HEK293 (cell line): Measurements from ENCODE around the gene CDK3.

Experiments
- CTCF ChIA-PET: fragments of 350-600 bp; formaldehyde crosslinking; extraction: SDS; loops from one replicate; lab custom pipeline; 2021; ENCODE audit warnings: antibody characterized with exemption; lab: Yijun Ruan, JAX
- POLR2A ChIA-PET: fragments of 300-600 bp; formaldehyde crosslinking; extraction: SDS; loops from one replicate; lab custom pipeline; 2020; ENCODE audit warnings: antibody characterized with exemption, inconsistent platforms; lab: Yijun Ruan, JAX
- H3K27ac ChIP-seq: fragments of 200-500 bp; sonication (Bioruptor generic); 2 replicates; pipeline ENCODE4 v1.5.1; 2014; ENCODE audit warnings: low read depth, low read length, control low read depth, inconsistent platforms; ENCODE audit errors: extremely low read depth
- H3K36me3 ChIP-seq, 2 experiments: fragments of 200-500 bp in 1 of 2; sonication (Bioruptor generic) in 1 of 2; 1 replicate in 1 of 2; 2 replicates in 1 of 2; pipeline ENCODE4 v1.5.1; 2014 to 2017; ENCODE audit warnings: inconsistent platforms in 2 of 2, low read length in 2 of 2; ENCODE audit not compliant: control insufficient read depth in 2 of 2, insufficient read depth in 1 of 2
- H3K4me1 ChIP-seq: fragments of 200-500 bp; sonication (Bioruptor generic); 2 replicates; pipeline ENCODE4 v1.5.1; 2014; ENCODE audit warnings: mild to moderate bottlenecking, low read length, inconsistent platforms; ENCODE audit not compliant: control insufficient read depth, insufficient read depth
- H3K4me3 ChIP-seq: 2 replicates; pipeline ENCODE4 v1.5.1; 2011; ENCODE audit warnings: low read depth, mild to moderate bottlenecking, control low read depth, low read length, moderate library complexity
- H3K9me3 ChIP-seq: fragments of 200-500 bp; sonication (Bioruptor generic); 2 replicates; pipeline ENCODE4 v1.5.1; 2014; ENCODE audit warnings: low read depth, low read length, inconsistent platforms; ENCODE audit not compliant: control insufficient read depth, insufficient read depth
- EGR2 ChIP-seq: fragments of 450-650 bp; formaldehyde crosslinking; IDR thresholded peaks from 2 replicates; pipeline ENCODE4 v1.5.1; 2016; ENCODE audit warnings: low read depth, missing biosample characterization, missing genetic modification characterization
- GLI2 ChIP-seq: fragments of 450-650 bp; formaldehyde crosslinking; IDR thresholded peaks from 2 replicates; pipeline ENCODE4; 2017; ENCODE audit warnings: missing biosample characterization, missing genetic modification characterization, low read depth, borderline replicate concordance
- KLF9 ChIP-seq: fragments of 450-650 bp; formaldehyde crosslinking; IDR thresholded peaks from 2 replicates; pipeline ENCODE4 v1.5.1; 2016; ENCODE audit warnings: missing biosample characterization, missing genetic modification characterization, low read depth
- PRDM1 ChIP-seq: fragments of 450-650 bp; formaldehyde crosslinking; IDR thresholded peaks from 2 replicates; pipeline ENCODE4; 2016; ENCODE audit warnings: missing biosample characterization, missing genetic modification characterization
- SCRT1 ChIP-seq: fragments of 450-650 bp; formaldehyde crosslinking; IDR thresholded peaks from 2 replicates; pipeline ENCODE4 v1.5.1; 2016; ENCODE audit warnings: missing biosample characterization, missing genetic modification characterization, borderline replicate concordance
- SCRT2 ChIP-seq: fragments of 450-650 bp; formaldehyde crosslinking; IDR thresholded peaks from 2 replicates; pipeline ENCODE4 v1.5.1; 2016; ENCODE audit warnings: missing biosample characterization, missing genetic modification characterization
- ZBTB17 ChIP-seq: fragments of 450-650 bp; formaldehyde crosslinking; IDR thresholded peaks from 2 replicates; pipeline ENCODE4 v1.5.1; 2016; ENCODE audit warnings: missing biosample characterization, missing genetic modification characterization
- ZFHX2 ChIP-seq: fragments of 450-650 bp; formaldehyde crosslinking; conservative IDR thresholded peaks from 2 replicates; pipeline ENCODE4 v1.5.1; 2016; ENCODE audit warnings: missing biosample characterization, missing genetic modification characterization
- ZNF223 ChIP-seq: fragments of 450-650 bp; formaldehyde crosslinking; IDR thresholded peaks from 2 replicates; pipeline ENCODE4 v1.5.1; 2016; ENCODE audit warnings: missing biosample characterization, missing genetic modification characterization
- ZNF366 ChIP-seq: fragments of 450-650 bp; formaldehyde crosslinking; conservative IDR thresholded peaks from 2 replicates; pipeline ENCODE4 v1.5.1; 2016; ENCODE audit warnings: missing biosample characterization, missing genetic modification characterization
- ZNF391 ChIP-seq: fragments of 450-650 bp; formaldehyde crosslinking; IDR thresholded peaks from 2 replicates; pipeline ENCODE4 v1.5.1; 2016; ENCODE audit warnings: low read depth, missing biosample characterization, missing genetic modification characterization, borderline replicate concordance
- ZNF510 ChIP-seq: fragments of 450-650 bp; formaldehyde crosslinking; IDR thresholded peaks from 2 replicates; pipeline ENCODE4 v1.5.1; 2018; ENCODE audit warnings: mild to moderate bottlenecking, missing genetic modification characterization, missing biosample characterization; ENCODE audit not compliant: insufficient replicate concordance
- ZNF530 ChIP-seq: fragments of 450-650 bp; formaldehyde crosslinking; IDR thresholded peaks from 2 replicates; pipeline ENCODE4 v1.5.1; 2016; ENCODE audit warnings: low read depth, missing biosample characterization, missing genetic modification characterization
- ZNF544 ChIP-seq: fragments of 450-650 bp; formaldehyde crosslinking; IDR thresholded peaks from 2 replicates; pipeline ENCODE4 v1.5.0; 2017; ENCODE audit warnings: missing biosample characterization, missing genetic modification characterization
- ZNF548 ChIP-seq: fragments of 450-650 bp; formaldehyde crosslinking; IDR thresholded peaks from 2 replicates; pipeline ENCODE4 v1.5.1; 2016; ENCODE audit warnings: missing biosample characterization, missing genetic modification characterization
- ZNF610 ChIP-seq: fragments of 450-650 bp; formaldehyde crosslinking; IDR thresholded peaks from 2 replicates; pipeline ENCODE4 v1.5.1; 2016; ENCODE audit warnings: missing biosample characterization, missing genetic modification characterization, borderline replicate concordance
- ZNF791 ChIP-seq: fragments of 450-650 bp; formaldehyde crosslinking; IDR thresholded peaks from 2 replicates; pipeline ENCODE4 v1.5.1; 2016; ENCODE audit warnings: missing biosample characterization, missing genetic modification characterization
- ZNF837 ChIP-seq: fragments of 450-650 bp; formaldehyde crosslinking; IDR thresholded peaks from 2 replicates; pipeline ENCODE4 v1.5.1; 2016; ENCODE audit warnings: missing biosample characterization, missing genetic modification characterization
- ZNF843 ChIP-seq: fragments of 450-650 bp; formaldehyde crosslinking; IDR thresholded peaks from 2 replicates; pipeline ENCODE4 v1.5.1; 2016; ENCODE audit warnings: missing biosample characterization, missing genetic modification characterization
- ZSCAN16 ChIP-seq: fragments of 450-650 bp; formaldehyde crosslinking; IDR thresholded peaks from 2 replicates; pipeline ENCODE4 v1.5.1; 2016; ENCODE audit warnings: missing biosample characterization, missing genetic modification characterization
- ZSCAN30 ChIP-seq: fragments of 450-650 bp; IDR thresholded peaks from 2 replicates; pipeline ENCODE4 v1.5.1; 2018; ENCODE audit warnings: missing biosample characterization, mild to moderate bottlenecking, missing genetic modification characterization, moderate library complexity
- TF ChIP-seq, protein P1 (sequence below): fragments of 450-650 bp; formaldehyde crosslinking; IDR thresholded peaks from 2 replicates; pipeline ENCODE4 v1.5.1; 2017; ENCODE audit warnings: missing biosample characterization, missing genetic modification characterization
- TF ChIP-seq, protein P2 (sequence below): fragments of 450-650 bp; formaldehyde crosslinking; IDR thresholded peaks from 2 replicates; pipeline ENCODE4 v1.5.1; 2017; ENCODE audit warnings: missing biosample characterization, missing genetic modification characterization
- TF ChIP-seq, protein P3 (sequence below): fragments of 450-650 bp; formaldehyde crosslinking; IDR thresholded peaks from 2 replicates; pipeline ENCODE4 v1.5.1; 2016; ENCODE audit warnings: missing biosample characterization, missing genetic modification characterization
- TF ChIP-seq, protein P4 (sequence below): fragments of 450-650 bp; formaldehyde crosslinking; IDR thresholded peaks from 2 replicates; pipeline ENCODE4 v1.5.1; 2016; ENCODE audit warnings: missing biosample characterization, missing genetic modification characterization
- TF ChIP-seq, protein P5 (sequence below): fragments of 450-650 bp; formaldehyde crosslinking; IDR thresholded peaks from 2 replicates; pipeline ENCODE4 v1.5.1; 2016; ENCODE audit warnings: missing biosample characterization, missing genetic modification characterization

CDK3 gene

DNA sequence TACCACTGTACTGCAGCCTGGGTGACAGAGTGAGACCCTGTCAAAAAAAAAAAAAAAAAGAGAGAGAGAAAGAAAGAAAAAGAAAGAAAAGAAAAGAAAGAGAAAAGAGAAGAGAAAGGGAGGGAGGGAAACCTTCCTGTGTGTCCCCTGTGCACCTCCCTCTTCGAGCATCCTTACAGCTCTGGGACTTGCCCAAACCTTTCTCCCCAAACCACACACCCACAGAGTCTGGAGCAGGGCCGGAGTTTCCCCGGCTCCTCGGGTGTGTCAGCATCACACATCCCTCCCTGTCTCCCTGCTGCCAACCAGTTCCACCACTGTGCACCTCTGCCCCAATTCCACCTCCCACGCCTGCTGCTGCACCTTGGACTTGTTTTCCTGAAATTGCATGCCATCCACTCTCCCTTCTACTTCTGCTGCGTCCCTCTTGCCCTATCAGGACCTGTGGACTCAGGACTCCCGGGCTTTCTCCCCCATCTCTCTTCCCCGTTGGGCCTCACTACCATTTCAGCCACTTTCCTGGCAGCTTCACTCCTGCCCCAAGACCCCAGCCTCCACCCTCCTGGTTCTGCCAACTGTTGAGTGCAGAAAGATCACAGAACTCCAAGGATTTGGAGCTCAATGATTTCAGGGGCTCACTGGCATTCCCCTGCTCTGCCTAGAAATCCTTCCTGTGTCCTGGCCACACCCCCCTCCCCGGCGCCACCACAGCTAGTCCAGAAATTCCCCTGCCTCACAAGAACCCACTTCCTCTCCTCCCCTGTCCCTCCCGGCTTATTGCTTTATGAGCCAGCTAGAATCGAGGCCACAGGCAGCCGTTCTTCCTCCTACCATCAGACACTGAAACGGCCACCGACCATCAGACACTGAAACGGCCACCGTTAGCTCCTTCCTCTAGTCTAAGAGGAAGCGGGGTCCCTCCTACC, 3.7 kb upstream of the CDK3 start:
- no peak overlapping the region for H3K4me3 ChIP-seq
- H3K36me3 ChIP-seq, result peaks cover 0 to 2% of the 10 kb centered on the region in 2 experiments; a peak in 2 of 3 replicates
- ChIA-PET POLR2A (interaction anchor here (0.7 to 2.1 kb wide), 8 partner anchors 13 to 248 kb away, joined by 3 to 7 read pairs (median 3); partner anchors contain the start of genes ACOX1, FBF1, MRPL38 and TEN1), CTCF (interaction anchor here (0.6 to 12.1 kb wide), 9 partner anchors 9 to 229 kb away, joined by 3 to 224 read pairs (median 11); partner anchors contain the start of gene MRPL38)
- H3K27ac ChIP-seq, result no peak overlapping the region
- no peaks in the 10 kb centered on the region for H3K9me3 ChIP-seq
- no peaks in the 10 kb centered on the region for H3K4me1 ChIP-seq
- TF ChIP-seq, protein P1, sequence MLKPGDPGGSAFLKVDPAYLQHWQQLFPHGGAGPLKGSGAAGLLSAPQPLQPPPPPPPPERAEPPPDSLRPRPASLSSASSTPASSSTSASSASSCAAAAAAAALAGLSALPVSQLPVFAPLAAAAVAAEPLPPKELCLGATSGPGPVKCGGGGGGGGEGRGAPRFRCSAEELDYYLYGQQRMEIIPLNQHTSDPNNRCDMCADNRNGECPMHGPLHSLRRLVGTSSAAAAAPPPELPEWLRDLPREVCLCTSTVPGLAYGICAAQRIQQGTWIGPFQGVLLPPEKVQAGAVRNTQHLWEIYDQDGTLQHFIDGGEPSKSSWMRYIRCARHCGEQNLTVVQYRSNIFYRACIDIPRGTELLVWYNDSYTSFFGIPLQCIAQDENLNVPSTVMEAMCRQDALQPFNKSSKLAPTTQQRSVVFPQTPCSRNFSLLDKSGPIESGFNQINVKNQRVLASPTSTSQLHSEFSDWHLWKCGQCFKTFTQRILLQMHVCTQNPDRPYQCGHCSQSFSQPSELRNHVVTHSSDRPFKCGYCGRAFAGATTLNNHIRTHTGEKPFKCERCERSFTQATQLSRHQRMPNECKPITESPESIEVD (tag by site-specific recombination), result no peak
- TF ChIP-seq SCRT1 (tag by site-specific recombination) (peak; percentile 49; the same call in 1 of the 2 replicates), PRDM1 (peak; percentile 91), ZSCAN16 (tag by site-specific recombination) (no peak), SCRT2 (tag by site-specific recombination) (peak; percentile 84), ZFHX2 (peak; percentile 62), ZNF391 (tag by site-specific recombination) (no peak), KLF9 (peak; percentile 72), GLI2 (tag by site-specific recombination) (no peak), ZNF610 (no peak), ZSCAN30 (no peak), ZNF544 (no peak), ZNF366 (tag by site-specific recombination) (0 out of 2 replicates have a peak, but pooled peaks have one; percentile 36), ZNF837 (tag by site-specific recombination) (no peak), ZNF510 (tag by site-specific recombination) (no peak), ZBTB17 (tag by site-specific recombination) (peak; percentile 94), ZNF223 (tag by site-specific recombination) (no peak), ZNF530 (tag by site-specific recombination) (no peak), ZNF843 (tag by site-specific recombination) (no peak), ZNF548 (no peak), EGR2 (tag by site-specific recombination) (peak; percentile 41; the same call in 1 of the 2 replicates), ZNF791 (tag by site-specific recombination) (no peak)
- TF ChIP-seq, protein P2, sequence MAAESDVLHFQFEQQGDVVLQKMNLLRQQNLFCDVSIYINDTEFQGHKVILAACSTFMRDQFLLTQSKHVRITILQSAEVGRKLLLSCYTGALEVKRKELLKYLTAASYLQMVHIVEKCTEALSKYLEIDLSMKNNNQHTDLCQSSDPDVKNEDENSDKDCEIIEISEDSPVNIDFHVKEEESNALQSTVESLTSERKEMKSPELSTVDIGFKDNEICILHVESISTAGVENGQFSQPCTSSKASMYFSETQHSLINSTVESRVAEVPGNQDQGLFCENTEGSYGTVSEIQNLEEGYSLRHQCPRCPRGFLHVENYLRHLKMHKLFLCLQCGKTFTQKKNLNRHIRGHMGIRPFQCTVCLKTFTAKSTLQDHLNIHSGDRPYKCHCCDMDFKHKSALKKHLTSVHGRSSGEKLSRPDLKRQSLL, result no peak
- TF ChIP-seq, protein P3, sequence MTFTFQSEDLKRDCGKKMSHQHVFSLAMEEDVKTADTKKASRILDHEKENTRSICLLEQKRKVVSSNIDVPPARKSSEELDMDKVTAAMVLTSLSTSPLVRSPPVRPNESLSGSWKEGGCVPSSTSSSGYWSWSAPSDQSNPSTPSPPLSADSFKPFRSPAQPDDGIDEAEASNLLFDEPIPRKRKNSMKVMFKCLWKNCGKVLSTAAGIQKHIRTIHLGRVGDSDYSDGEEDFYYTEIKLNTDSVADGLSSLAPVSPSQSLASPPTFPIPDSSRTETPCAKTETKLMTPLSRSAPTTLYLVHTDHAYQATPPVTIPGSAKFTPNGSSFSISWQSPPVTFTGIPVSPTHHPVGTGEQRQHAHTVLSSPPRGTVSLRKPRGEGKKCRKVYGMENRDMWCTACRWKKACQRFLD (tag by site-specific recombination), result no peak
- TF ChIP-seq, protein P4, sequence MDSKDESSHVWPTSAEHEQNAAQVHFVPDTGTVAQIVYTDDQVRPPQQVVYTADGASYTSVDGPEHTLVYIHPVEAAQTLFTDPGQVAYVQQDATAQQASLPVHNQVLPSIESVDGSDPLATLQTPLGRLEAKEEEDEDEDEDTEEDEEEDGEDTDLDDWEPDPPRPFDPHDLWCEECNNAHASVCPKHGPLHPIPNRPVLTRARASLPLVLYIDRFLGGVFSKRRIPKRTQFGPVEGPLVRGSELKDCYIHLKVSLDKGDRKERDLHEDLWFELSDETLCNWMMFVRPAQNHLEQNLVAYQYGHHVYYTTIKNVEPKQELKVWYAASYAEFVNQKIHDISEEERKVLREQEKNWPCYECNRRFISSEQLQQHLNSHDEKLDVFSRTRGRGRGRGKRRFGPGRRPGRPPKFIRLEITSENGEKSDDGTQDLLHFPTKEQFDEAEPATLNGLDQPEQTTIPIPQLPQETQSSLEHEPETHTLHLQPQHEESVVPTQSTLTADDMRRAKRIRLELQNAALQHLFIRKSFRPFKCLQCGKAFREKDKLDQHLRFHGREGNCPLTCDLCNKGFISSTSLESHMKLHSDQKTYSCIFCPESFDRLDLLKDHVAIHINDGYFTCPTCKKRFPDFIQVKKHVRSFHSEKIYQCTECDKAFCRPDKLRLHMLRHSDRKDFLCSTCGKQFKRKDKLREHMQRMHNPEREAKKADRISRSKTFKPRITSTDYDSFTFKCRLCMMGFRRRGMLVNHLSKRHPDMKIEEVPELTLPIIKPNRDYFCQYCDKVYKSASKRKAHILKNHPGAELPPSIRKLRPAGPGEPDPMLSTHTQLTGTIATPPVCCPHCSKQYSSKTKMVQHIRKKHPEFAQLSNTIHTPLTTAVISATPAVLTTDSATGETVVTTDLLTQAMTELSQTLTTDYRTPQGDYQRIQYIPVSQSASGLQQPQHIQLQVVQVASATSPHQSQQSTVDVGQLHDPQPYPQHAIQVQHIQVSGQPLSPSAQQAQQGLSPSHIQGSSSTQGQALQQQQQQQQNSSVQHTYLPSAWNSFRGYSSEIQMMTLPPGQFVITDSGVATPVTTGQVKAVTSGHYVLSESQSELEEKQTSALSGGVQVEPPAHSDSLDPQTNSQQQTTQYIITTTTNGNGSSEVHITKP (tag by site-specific recombination), result peak; percentile 99
- TF ChIP-seq, protein P5, sequence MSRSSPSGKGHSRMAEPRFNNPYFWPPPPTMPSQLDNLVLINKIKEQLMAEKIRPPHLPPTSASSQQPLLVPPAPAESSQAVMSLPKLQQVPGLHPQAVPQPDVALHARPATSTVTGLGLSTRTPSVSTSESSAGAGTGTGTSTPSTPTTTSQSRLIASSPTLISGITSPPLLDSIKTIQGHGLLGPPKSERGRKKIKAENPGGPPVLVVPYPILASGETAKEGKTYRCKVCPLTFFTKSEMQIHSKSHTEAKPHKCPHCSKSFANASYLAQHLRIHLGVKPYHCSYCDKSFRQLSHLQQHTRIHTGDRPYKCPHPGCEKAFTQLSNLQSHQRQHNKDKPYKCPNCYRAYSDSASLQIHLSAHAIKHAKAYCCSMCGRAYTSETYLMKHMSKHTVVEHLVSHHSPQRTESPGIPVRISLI, result no peak
